Activated naive CD8-positive, alpha-beta T cell treated with anti-CD3 and anti-CD28 coated beads for 36 hours (primary cell): ENCODE results near the gene LEAP2. TPM values are rescaled to one million over a fixed set of nuclear protein-coding genes. Genes with fewer than 3 reads are reported as not detected.
A peak's percentile ranks its signal among the peaks of the same experiment; 100 is the strongest.

Experiments
- DNase-seq: peaks from one replicate; pipeline ENCODE4 v3.0.0; 2021
- H3K27ac Mint-ChIP-seq: one replicate; pipeline ENCODE4 v1.8.0; 2022; ENCODE audit warnings: mild to moderate bottlenecking, moderate library complexity, mixed read lengths
- H3K27me3 Mint-ChIP-seq: one replicate; pipeline ENCODE4 v1.8.0; 2022; ENCODE audit warnings: mild to moderate bottlenecking, mixed read lengths
- H3K36me3 Mint-ChIP-seq: one replicate; pipeline ENCODE4 v1.8.0; 2021; ENCODE audit warnings: mild to moderate bottlenecking, mixed read lengths
- H3K4me1 Mint-ChIP-seq: one replicate; pipeline ENCODE4 v1.8.0; 2021; ENCODE audit warnings: mixed read lengths
- H3K4me3 Mint-ChIP-seq: one replicate; pipeline ENCODE4 v1.8.0; 2022; ENCODE audit warnings: mild to moderate bottlenecking, moderate library complexity, mixed read lengths
- H3K9me3 Mint-ChIP-seq: one replicate; pipeline ENCODE4 v1.8.0; 2022; ENCODE audit warnings: mixed read lengths
- total RNA-seq, 2 experiments: library from RNA; stranded (reverse); gene quantifications; one replicate each; pipeline ENCODE4 v1.2.3, GENCODE V29; 2021

LEAP2 gene
- total RNA-seq, 2 experiments from 2014 or later, result 1.8 TPM

DNA sequence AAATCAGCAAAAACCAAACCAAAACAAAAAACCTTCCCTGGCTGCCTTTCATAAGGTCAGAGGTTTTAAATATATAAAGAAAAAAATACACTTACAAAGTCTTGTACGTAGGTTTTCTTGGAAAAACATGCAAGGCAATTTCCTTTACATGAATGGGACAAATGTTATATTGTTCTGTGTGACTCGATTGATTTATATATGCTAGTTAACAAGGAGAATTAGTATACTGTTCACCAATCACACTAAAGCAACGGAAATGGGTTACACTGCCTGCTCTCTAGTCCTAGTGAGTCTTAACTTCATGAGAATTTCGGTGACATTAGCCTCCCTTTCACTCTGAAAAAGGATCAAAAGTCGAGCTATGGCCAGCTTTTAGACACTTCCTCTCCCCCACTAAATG is 12.7 kb upstream of the LEAP2 start:
- H3K27me3 Mint-ChIP-seq, result peaks cover 4% of the 10 kb centered on the region
- no peaks in the 10 kb centered on the region for H3K9me3 Mint-ChIP-seq
- H3K27ac Mint-ChIP-seq, result no peak overlapping the region
- peaks cover 5% of the 10 kb centered on the region for H3K4me1 Mint-ChIP-seq
- no peak overlapping the region for H3K4me3 Mint-ChIP-seq
- DNase-seq, result no peak
- H3K36me3 Mint-ChIP-seq, result no peaks in the 10 kb centered on the region

DNA sequence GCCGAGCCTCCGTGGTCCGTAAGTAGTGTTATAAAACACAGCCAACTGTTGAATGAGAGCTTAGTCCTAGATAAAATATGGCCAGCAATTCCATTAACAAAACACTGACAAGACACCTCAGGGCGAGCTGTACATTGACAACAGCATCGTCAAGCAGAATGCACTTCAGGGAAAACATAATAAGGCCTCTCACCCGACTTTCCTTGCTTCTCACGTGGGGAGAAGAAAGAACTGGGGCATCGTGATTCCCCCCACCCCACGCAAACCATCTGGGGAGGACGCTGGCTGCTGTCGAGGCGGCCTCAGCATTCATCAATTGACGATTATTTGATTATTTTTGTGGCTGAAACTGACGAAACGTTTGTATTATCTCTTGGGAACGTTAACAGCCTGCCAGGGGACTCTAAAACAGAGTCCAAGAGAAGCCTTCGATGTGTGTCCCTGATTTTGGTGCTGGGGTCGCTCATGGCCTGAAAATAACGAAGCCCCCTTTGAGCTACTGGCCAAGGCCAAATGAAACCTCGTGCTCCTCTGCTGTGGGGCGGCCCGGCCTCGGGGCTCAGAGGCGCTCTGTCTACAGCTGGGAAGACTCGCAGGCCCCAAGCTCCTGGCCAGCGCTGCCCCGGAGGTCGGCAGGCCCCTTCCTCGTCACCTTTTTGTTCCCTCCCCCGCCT is 7.7 kb upstream of the LEAP2 start:
- H3K27ac Mint-ChIP-seq, result peak overlapping the region; percentile 99
- H3K4me3 Mint-ChIP-seq, result peak overlapping the region; percentile 98
- H3K36me3 Mint-ChIP-seq, result peaks cover 31% of the 10 kb centered on the region
- peaks cover 37% of the 10 kb centered on the region for H3K4me1 Mint-ChIP-seq
- no peak for DNase-seq
- no peaks in the 10 kb centered on the region for H3K27me3 Mint-ChIP-seq
- no peaks in the 10 kb centered on the region for H3K9me3 Mint-ChIP-seq

DNA sequence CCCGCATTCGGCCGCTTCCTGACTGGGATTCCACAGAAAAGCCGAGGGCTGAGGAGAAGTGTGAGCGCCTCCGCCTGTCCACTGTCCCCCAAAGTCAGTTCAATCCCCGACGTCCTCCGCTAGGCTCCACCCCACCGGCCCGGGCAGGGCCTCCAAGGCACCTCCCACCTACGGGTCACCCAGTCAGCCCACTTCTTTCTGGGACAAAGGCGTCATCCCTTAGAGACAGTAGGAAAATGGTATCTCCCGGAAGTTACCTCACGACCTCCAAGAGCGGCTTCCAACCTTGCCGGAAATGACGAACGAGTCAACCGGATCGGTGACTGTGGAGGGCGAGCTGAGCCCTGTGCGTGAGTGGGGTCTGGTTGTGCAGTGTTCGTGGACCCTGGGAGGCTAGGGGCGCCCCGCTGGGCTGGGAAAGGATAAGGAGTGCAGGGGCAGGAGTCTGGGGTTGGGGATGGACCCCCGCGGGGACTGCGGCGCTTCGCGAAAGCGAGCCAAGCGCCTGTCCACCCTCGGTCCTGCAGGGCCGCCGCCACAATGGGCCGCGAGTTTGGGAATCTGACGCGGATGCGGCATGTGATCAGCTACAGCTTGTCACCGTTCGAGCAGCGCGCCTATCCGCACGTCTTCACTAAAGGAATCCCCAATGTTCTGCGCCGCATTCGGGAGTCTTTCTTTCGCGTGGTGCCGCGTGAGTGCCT is 7.0 kb upstream of the LEAP2 start, which contains the start of the genes GDF9 and UQCRQ:
GDF9 (minus strand) TSS at position 128 of the 704 bp plus-strand sequence. CDS start 1,936 bp downstream, outside the sequence.
UQCRQ (plus strand) TSS at position 301 of the 704 bp plus-strand sequence; CDS start at position 541, 240 bp downstream.
- peak; percentile 92 for DNase-seq
- peak within 1 kb of the TSS; percentile 99 for H3K27ac Mint-ChIP-seq
- H3K9me3 Mint-ChIP-seq, result no peaks in the 10 kb centered on the region
- no peaks in the 10 kb centered on the region for H3K27me3 Mint-ChIP-seq
- peak within 1 kb of the TSS; percentile 98 for H3K4me3 Mint-ChIP-seq
- peaks cover 35% of the 10 kb centered on the region for H3K36me3 Mint-ChIP-seq
- H3K4me1 Mint-ChIP-seq, result peaks cover 41% of the 10 kb centered on the region

DNA sequence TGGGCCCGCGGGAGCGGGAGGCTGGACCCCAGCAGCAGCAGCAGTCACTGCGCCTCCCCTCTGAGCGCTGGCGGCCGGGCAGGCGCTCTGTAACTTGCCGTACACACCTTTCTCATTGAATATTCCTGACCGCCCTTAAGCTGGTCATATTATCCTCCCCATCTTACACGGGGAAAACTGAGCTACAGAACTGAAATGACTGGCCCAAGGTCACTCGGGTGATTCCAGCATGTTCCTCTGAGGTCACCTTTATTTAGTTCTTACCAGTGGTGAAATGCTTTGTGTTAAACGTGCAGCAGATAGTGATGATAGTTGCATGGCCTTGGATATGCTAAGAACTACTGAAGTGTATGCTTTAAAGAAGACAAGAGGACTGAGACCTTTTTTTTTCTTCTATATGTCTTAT is 6.4 kb upstream of the LEAP2 start:
- Mint-ChIP-seq H3K36me3 (peaks cover 35% of the 10 kb centered on the region), H3K27ac (peak overlapping the region; percentile 99), H3K4me3 (peak overlapping the region; percentile 98), H3K9me3 (no peaks in the 10 kb centered on the region), H3K27me3 (no peaks in the 10 kb centered on the region), H3K4me1 (peaks cover 41% of the 10 kb centered on the region)
- DNase-seq, result no peak

DNA sequence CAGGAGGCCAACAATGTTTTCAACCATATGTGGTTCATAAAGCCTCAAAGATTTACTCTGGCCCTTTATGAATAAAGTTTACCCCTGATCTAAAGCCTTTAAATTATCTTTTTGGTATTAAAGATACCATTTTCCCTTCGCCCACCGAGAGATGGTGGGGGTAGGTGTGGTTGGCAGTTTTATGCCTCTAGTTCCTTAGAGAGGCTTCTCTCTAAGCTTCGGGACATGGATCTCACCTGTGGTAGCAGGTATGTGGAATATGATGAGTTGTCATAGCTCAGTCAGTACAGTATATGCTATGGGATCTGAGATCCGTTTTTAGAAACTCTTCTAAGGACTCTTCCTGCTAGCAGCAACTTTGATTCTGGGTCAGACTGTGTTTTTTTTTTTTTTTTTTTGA is 4.7 kb upstream of the LEAP2 start:
- H3K4me3 Mint-ChIP-seq, result peak overlapping the region; percentile 98
- H3K27ac Mint-ChIP-seq, result peak overlapping the region; percentile 39
- peaks cover 41% of the 10 kb centered on the region for H3K4me1 Mint-ChIP-seq
- peaks cover 41% of the 10 kb centered on the region for H3K36me3 Mint-ChIP-seq
- DNase-seq, result no peak
- H3K27me3 Mint-ChIP-seq, result no peaks in the 10 kb centered on the region
- no peaks in the 10 kb centered on the region for H3K9me3 Mint-ChIP-seq

DNA sequence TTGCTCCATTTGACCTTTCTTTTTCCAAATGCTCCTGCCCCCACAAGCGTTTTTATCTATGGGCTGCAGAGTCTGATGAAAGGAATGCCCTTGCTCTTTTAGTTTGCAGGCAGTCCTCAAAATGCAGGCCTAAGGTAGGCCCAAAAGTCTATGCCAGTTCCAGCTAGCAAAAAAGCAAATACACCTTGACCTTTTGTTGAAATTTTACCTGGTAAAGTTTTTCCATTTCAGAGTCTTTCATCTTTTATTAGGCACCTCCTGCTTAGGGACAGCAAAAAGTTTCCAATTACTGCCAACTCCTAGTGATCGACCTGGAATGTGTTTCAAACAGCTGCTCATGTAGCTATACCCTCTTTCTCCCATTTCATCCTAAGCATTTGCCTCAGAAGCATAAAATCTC is 2.7 kb upstream of the LEAP2 start:
- Mint-ChIP-seq H3K27me3 (no peaks in the 10 kb centered on the region), H3K4me1 (peaks cover 36% of the 10 kb centered on the region), H3K4me3 (no peak overlapping the region), H3K36me3 (peaks cover 41% of the 10 kb centered on the region), H3K9me3 (no peaks in the 10 kb centered on the region), H3K27ac (peak overlapping the region; percentile 16)
- no peak for DNase-seq

DNA sequence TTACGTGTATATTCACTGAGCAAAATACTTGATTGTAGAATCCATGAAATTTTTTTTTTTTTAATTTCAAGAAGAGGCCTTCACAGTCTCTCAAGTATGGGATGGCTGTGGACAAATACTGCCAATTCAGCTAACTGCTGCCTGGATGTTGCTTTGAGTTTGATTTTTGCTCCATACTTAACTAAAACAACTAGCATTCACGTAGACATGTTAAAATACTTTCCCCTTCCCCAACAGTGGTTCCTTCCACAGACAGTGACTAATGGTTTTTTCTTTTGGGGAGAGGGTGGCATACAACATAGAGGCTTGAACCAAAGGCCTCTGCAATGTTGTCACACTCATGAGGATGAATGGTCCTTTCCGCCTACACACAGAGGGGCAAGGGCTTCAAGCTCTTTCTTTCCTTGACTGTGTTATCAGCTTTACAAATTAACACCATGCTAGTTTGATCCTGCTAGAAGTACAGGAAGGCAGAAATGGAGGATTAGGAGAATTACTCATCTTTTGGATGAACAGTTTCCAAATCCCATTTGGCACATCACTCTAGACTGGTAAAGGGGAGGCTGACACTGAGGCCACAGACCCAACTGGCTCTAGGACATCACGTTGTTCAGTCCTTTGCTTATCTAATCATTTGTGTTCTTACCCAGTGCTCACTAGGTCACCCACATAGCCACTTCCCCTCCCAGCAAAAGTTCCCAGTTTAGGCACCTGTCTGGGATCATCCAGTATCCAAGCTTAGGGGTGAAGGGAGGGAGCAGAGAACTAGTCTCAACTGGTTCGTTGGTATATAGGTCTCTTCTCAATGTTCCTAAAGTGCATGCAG is 1.8 kb upstream of the LEAP2 start:
- Mint-ChIP-seq H3K27me3 (no peaks in the 10 kb centered on the region), H3K4me1 (peaks cover 30% of the 10 kb centered on the region), H3K4me3 (no peak overlapping the region), H3K36me3 (peaks cover 39% of the 10 kb centered on the region), H3K9me3 (no peaks in the 10 kb centered on the region), H3K27ac (no peak overlapping the region)
- DNase-seq, result no peak

DNA sequence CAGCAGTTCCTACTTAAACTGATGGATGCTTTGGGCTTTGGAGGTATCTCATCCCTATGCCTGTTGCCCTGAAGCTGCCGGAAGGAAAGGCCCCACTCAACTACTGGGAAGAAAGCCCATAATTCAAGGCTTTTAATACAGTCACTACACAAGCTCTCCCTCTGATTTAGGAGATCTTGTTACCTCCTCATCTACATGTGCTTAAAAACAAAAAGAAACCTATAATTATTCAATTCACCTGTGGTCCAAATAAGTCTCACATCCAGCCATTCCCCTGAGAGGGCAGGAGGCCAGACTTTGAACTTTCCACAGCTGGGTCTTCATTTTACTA is 715 bp upstream of the LEAP2 start:
- Mint-ChIP-seq H3K27ac (no peak overlapping the region), H3K27me3 (no peaks in the 10 kb centered on the region), H3K4me1 (peaks cover 24% of the 10 kb centered on the region), H3K36me3 (peaks cover 30% of the 10 kb centered on the region), H3K9me3 (no peaks in the 10 kb centered on the region), H3K4me3 (no peak overlapping the region)
- DNase-seq, result no peak

DNA sequence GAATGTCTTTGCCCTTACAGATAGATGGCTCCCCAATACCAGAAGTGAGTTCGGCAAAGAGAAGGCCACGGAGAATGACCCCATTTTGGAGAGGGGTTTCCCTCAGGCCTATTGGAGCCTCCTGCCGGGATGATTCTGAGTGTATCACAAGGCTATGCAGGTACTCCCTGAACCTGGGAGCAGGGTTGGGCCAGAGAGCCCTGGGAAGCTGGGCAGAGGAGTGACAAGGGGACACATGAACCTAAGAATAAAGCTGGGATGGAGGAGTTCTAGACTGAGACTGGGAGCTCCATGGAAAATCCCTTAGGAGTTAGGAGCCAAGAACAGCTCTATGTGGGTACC is 433 bp downstream of the LEAP2 start:
- no peaks in the 10 kb centered on the region for H3K27me3 Mint-ChIP-seq
- no peaks in the 10 kb centered on the region for H3K9me3 Mint-ChIP-seq
- no peak overlapping the region for H3K4me3 Mint-ChIP-seq
- no peak overlapping the region for H3K27ac Mint-ChIP-seq
- peaks cover 14% of the 10 kb centered on the region for H3K4me1 Mint-ChIP-seq
- peaks cover 20% of the 10 kb centered on the region for H3K36me3 Mint-ChIP-seq
- DNase-seq, result no peak

DNA sequence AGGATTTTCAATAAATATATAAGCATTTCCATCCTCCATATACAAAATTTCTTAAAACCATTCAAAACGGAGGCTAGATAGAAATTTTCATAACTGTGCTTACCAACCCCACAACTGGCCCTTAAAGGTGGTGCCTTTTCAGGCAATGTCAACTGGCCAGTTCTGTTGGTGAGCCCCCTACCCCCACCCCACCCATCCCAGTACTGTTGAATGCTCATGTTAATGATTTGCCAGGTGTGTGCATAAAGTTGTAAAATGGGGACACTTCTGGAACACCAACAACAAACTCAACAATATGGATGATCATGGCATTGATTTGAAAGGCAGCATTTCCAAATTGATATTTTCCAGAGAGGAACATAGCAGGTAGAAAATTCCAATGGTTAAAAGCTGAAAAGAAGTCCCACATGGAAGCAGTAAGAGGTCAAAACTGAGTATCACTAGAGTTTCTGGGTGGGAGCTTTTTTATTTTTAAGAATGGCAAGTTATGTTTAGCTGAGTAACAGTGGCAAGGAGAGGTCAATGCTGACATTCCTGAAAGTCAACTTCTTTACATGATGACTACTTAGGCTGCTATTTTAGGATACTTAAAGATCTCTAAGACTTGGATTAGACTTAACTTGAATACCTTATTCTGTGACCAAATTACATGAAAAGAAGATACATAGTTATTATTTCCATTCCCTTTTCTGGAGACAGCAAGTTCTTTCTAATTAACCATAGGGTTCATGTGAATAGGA is 2.7 kb downstream of the LEAP2 start:
- Mint-ChIP-seq H3K4me3 (no peak overlapping the region), H3K36me3 (peaks cover 7% of the 10 kb centered on the region), H3K4me1 (no peaks in the 10 kb centered on the region), H3K27me3 (no peaks in the 10 kb centered on the region), H3K9me3 (no peaks in the 10 kb centered on the region), H3K27ac (no peak overlapping the region)
- no peak for DNase-seq

DNA sequence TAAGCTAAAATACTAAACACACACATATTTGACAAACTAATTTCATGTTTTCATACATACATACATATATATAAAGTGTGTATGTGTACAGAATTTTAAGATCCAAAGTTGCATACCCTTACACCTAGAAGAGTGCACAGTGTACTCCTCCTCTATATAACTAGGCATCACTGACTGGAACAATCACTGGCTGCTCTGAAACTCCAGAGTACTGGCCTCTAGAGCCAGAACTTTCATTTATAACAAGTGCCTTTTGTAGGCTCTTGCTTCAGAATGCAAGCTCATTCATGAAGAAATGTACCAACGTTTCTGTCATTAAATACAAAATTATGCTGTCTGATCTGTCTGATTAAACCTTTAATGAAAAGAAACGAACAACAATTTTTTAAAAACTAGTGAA is 4.0 kb downstream of the LEAP2 start:
- Mint-ChIP-seq H3K9me3 (no peaks in the 10 kb centered on the region), H3K4me1 (no peaks in the 10 kb centered on the region), H3K27me3 (no peaks in the 10 kb centered on the region), H3K27ac (no peak overlapping the region), H3K4me3 (no peak overlapping the region), H3K36me3 (peaks cover 2% of the 10 kb centered on the region)
- DNase-seq, result no peak

DNA sequence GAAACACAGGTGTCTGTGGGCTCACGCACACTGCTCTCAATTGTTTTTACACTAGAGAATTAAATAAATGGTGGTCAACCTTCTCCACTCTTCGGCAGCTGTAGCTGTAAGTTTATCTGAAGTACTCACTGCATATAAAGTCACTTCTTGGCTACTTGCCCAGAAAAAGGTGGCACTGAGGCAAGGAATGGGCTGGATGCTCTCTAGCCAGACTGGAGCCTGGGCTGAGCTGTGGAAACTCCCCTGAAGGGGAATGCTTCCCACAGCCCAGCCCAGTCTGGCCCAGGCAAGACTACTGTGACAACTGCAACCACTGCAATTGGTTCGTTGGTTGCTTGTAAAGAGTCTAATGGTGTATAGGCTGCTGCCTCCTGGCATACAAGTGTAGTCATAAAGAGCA is 4.5 kb downstream of the LEAP2 start:
- H3K4me3 Mint-ChIP-seq, result no peak overlapping the region
- peak overlapping the region; percentile 54 for H3K27ac Mint-ChIP-seq
- H3K27me3 Mint-ChIP-seq, result no peaks in the 10 kb centered on the region
- H3K9me3 Mint-ChIP-seq, result no peaks in the 10 kb centered on the region
- H3K36me3 Mint-ChIP-seq, result peaks cover 2% of the 10 kb centered on the region
- no peaks in the 10 kb centered on the region for H3K4me1 Mint-ChIP-seq
- no peak for DNase-seq

DNA sequence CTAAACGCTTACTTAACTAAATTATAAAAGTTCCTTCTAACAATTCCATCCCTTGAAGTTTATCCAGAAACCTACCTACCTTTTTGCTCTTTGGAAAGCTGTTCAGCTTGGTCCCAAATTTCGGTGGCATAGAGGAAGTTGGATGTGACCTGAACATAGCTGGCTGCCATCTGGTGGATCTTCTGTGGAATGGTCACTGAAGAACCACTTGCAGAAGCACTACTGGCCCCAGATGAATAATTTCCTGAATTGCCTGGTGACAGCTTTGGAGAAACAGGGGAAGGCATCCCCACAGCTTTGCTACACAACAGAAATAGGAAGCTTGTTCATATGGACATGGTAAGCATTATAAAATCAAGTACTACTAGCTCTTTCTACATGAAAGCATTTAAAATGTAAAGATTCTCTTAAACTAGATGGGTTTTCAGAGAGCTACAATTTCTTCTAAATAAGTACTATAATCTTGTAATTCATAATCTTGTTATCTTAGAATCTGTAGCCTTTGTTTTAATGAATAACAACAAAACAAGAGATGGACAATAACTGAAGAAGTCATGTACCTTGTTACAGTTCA is 9.9 kb downstream of the LEAP2 start:
- Mint-ChIP-seq H3K4me1 (peaks cover 8% of the 10 kb centered on the region), H3K9me3 (no peaks in the 10 kb centered on the region), H3K4me3 (no peak overlapping the region), H3K36me3 (peaks cover 8% of the 10 kb centered on the region), H3K27ac (no peak overlapping the region), H3K27me3 (no peaks in the 10 kb centered on the region)
- no peak for DNase-seq

DNA sequence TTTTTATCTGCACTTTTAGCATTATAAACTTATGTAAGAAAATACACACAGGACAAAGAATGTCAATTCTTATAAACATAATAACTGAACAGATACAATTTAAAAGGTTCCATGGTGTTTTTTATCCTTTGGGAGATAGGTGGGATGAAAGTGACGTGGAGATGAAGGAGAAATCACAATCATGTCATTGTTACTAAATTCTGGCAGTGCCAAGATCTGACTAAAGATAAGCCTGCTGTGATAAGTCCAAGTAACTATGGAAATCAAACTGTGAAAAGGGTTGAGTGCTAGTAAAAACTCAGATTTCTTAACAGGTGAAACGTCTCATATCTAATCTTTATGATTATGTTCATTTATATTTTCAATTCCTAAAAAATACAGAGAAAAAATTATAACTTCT is 11.1 kb downstream of the LEAP2 start:
- Mint-ChIP-seq H3K4me1 (peaks cover 8% of the 10 kb centered on the region), H3K36me3 (peaks cover 8% of the 10 kb centered on the region), H3K27ac (no peak overlapping the region), H3K27me3 (no peaks in the 10 kb centered on the region), H3K4me3 (no peak overlapping the region), H3K9me3 (no peaks in the 10 kb centered on the region)
- no peak for DNase-seq
